ES-I3 (cell line): Measurements from ENCODE around the gene NT5DC1.
"Not testable (repeated sequence)": the region's sequence is repeated elsewhere in the genome, so short reads cannot be mapped to it uniquely, and the experiment has no call there.

Experiments used
- H3K36me3 ChIP-seq: 2 replicates; pipeline ENCODE4 v1.6.1; 2013; ENCODE audit warnings: mild to moderate bottlenecking, low read length, control low read depth, moderate library complexity; ENCODE audit not compliant: insufficient read depth
- H3K4me1 ChIP-seq: 2 replicates; pipeline ENCODE4 v1.6.1; 2013; ENCODE audit warnings: mild to moderate bottlenecking, control low read depth, low read length; ENCODE audit not compliant: insufficient read depth
- H3K9ac ChIP-seq: 2 replicates; pipeline ENCODE4 v1.6.1; 2013; ENCODE audit warnings: low read depth, mild to moderate bottlenecking, low read length, moderate library complexity
- H3K9me3 ChIP-seq: 2 replicates; pipeline ENCODE4 v1.6.1; 2013; ENCODE audit warnings: mild to moderate bottlenecking, low read length, moderate library complexity; ENCODE audit not compliant: control insufficient read depth, insufficient read depth

NT5DC1 gene

GRCh38 chr6:116284984-116285383 lies 184.3 kb downstream of the NT5DC1 start:
- not testable (repeated sequence) for H3K36me3 ChIP-seq, H3K4me1 ChIP-seq, H3K9ac ChIP-seq, H3K9me3 ChIP-seq

- no peaks in the 10 kb centered on the region for H3K9me3 ChIP-seq
- no peaks in the 10 kb centered on the region for H3K36me3 ChIP-seq
- H3K9ac ChIP-seq = no peak overlapping the region
- no peaks in the 10 kb centered on the region for H3K4me1 ChIP-seq
Observed at GRCh38 chr6:116286773-116287358, 186.2 kb downstream of the NT5DC1 start.

- Histone ChIP-seq H3K36me3 (no peaks in the 10 kb centered on the region), H3K9ac (no peak overlapping the region), H3K9me3 (no peaks in the 10 kb centered on the region), H3K4me1 (no peaks in the 10 kb centered on the region)
Observed at GRCh38 chr6:116287689-116288282, 187.1 kb downstream of the NT5DC1 start.

- H3K4me1 ChIP-seq = no peaks in the 10 kb centered on the region
- H3K36me3 ChIP-seq = no peaks in the 10 kb centered on the region
- H3K9ac ChIP-seq = no peak overlapping the region
- no peaks in the 10 kb centered on the region for H3K9me3 ChIP-seq
Observed at GRCh38 chr6:116289876-116290275, 189.2 kb downstream of the NT5DC1 start.

- H3K36me3 ChIP-seq = no peaks in the 10 kb centered on the region
- H3K9me3 ChIP-seq = no peaks in the 10 kb centered on the region
- no peaks in the 10 kb centered on the region for H3K4me1 ChIP-seq
- no peak overlapping the region for H3K9ac ChIP-seq
Observed at GRCh38 chr6:116290799-116291198, 190.1 kb downstream of the NT5DC1 start.

GRCh38 chr6:116291701-116292396 lies 191.2 kb downstream of the NT5DC1 start:
- no peak overlapping the region for H3K9ac ChIP-seq
- H3K9me3 ChIP-seq = no peaks in the 10 kb centered on the region
- H3K4me1 ChIP-seq = no peaks in the 10 kb centered on the region
- no peaks in the 10 kb centered on the region for H3K36me3 ChIP-seq

- Histone ChIP-seq H3K9ac (no peak overlapping the region), H3K9me3 (no peaks in the 10 kb centered on the region), H3K4me1 (no peaks in the 10 kb centered on the region), H3K36me3 (no peaks in the 10 kb centered on the region)
Observed at GRCh38 chr6:116292553-116292952, 191.9 kb downstream of the NT5DC1 start.

- no peaks in the 10 kb centered on the region for H3K4me1 ChIP-seq
- no peak overlapping the region for H3K9ac ChIP-seq
- no peaks in the 10 kb centered on the region for H3K36me3 ChIP-seq
- H3K9me3 ChIP-seq = peaks cover 10% of the 10 kb centered on the region
Observed at GRCh38 chr6:116298273-116298672, 197.6 kb downstream of the NT5DC1 start.

- no peaks in the 10 kb centered on the region for H3K36me3 ChIP-seq
- no peak overlapping the region for H3K9ac ChIP-seq
- H3K4me1 ChIP-seq = no peaks in the 10 kb centered on the region
- peaks cover 10% of the 10 kb centered on the region for H3K9me3 ChIP-seq
Observed at GRCh38 chr6:116298973-116299372, 198.3 kb downstream of the NT5DC1 start.
